ENCODE measurements around the gene DOHH.

DNA sequence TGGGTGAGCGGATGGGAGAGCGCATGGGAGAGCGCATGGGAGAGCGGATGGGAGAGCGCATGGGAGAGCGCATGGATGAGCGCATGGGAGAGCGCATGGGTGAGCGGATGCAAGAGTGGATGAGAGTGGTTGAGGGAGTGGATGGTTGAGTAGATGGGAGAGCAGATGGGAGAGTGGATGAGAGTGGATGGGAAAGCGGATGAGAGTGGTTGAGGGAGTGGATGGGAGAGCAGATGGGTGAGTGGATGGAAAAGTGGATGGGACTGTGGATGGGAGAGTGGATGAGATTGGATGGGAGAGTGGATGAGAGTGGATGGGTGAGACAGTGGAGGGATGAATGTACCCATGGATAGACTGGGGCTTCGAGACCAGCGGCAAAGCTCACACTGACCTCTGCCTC, 29.9 kb upstream of the DOHH start:
- TF ChIP-seq EZH2 (IDR thresholded peaks at IDR 0.05; ENCODE audit: low read length, unreplicated experiment) (no peak), EZH2phosphoT487 (IDR thresholded peaks at IDR 0.05; ENCODE audit: borderline replicate concordance, low read length) (no peak)
- TF ChIP-seq, protein P1, sequence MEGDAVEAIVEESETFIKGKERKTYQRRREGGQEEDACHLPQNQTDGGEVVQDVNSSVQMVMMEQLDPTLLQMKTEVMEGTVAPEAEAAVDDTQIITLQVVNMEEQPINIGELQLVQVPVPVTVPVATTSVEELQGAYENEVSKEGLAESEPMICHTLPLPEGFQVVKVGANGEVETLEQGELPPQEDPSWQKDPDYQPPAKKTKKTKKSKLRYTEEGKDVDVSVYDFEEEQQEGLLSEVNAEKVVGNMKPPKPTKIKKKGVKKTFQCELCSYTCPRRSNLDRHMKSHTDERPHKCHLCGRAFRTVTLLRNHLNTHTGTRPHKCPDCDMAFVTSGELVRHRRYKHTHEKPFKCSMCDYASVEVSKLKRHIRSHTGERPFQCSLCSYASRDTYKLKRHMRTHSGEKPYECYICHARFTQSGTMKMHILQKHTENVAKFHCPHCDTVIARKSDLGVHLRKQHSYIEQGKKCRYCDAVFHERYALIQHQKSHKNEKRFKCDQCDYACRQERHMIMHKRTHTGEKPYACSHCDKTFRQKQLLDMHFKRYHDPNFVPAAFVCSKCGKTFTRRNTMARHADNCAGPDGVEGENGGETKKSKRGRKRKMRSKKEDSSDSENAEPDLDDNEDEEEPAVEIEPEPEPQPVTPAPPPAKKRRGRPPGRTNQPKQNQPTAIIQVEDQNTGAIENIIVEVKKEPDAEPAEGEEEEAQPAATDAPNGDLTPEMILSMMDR (conservative IDR thresholded peaks at IDR 0.05; ENCODE audit: low read depth, low read length), result no peak

All from PC-3 (cell line).